OCI-LY7 (cell line): Measurements from ENCODE around the gene RSPH3. TPM values are rescaled to one million over a fixed set of nuclear protein-coding genes. Genes with fewer than 3 reads are reported as not detected.
"Not testable (repeated sequence)": the region's sequence is repeated elsewhere in the genome, so short reads cannot be mapped to it uniquely, and the experiment has no call there.

ENCODE experiments used
- BruUV-seq: library from RNA; stranded (reverse); fragments of 400-500 nt; replicated peaks from 2 replicates; lab custom pipeline; 2021; lab: Mats Ljungman, UMichigan
- CTCF ChIA-PET: fragments of 300-600 bp; sonication (Branson Sonifier 250); formaldehyde crosslinking; loops from one replicate; lab custom pipeline; 2022; ENCODE audit warnings: antibody characterized with exemption; ENCODE audit not compliant: unreplicated experiment; lab: Charles Lee
- POLR2A ChIA-PET: fragments of 300-600 bp; sonication (Branson Sonifier 250); formaldehyde crosslinking; loops from one replicate; lab custom pipeline; 2022; ENCODE audit warnings: antibody characterized with exemption; lab: Charles Lee
- DNase-seq: peaks from one replicate; pipeline ENCODE4 v3.0.0-alpha.2; 2015; ENCODE audit warnings: low spot score
- H2AFZ ChIP-seq: fragments of 200-600 bp; sonication (generic), shearing (Covaris generic); 2 replicates; pipeline ENCODE4 v1.6.1; 2014; ENCODE audit warnings: mild to moderate bottlenecking, antibody characterized with exemption, low read length, moderate library complexity
- H3K27ac ChIP-seq: fragments of 200-600 bp; sonication (generic); 2 replicates; pipeline ENCODE4 v1.5.1; 2014; ENCODE audit warnings: mixed run types, low read depth, mild to moderate bottlenecking, moderate library complexity, low read length, inconsistent platforms; ENCODE audit not compliant: poor library complexity, severe bottlenecking
- H3K36me3 ChIP-seq: fragments of 200-600 bp; sonication (generic); 2 replicates; pipeline ENCODE4 v1.6.1; 2014; ENCODE audit warnings: mild to moderate bottlenecking, antibody characterized with exemption, low read length, moderate library complexity, mixed read lengths; ENCODE audit not compliant: insufficient read depth
- H3K4me1 ChIP-seq: fragments of 200-600 bp; sonication (generic); 2 replicates; pipeline ENCODE4 v1.5.1; 2014; ENCODE audit warnings: mild to moderate bottlenecking, low read length; ENCODE audit not compliant: insufficient read depth, poor library complexity, severe bottlenecking
- H3K4me2 ChIP-seq: fragments of 200-600 bp; sonication (generic); 2 replicates; pipeline ENCODE4 v1.6.1; 2014; ENCODE audit warnings: mild to moderate bottlenecking, low read length
- H3K4me3 ChIP-seq: fragments of 200-600 bp; sonication (generic); 2 replicates; pipeline ENCODE4 v1.5.1; 2014; ENCODE audit warnings: mild to moderate bottlenecking, low read depth, low read length; ENCODE audit not compliant: poor library complexity, severe bottlenecking
- H3K79me2 ChIP-seq: fragments of 200-600 bp; sonication (generic); 2 replicates; pipeline ENCODE4 v1.6.1; 2016; ENCODE audit warnings: low read depth, mild to moderate bottlenecking, low read length, moderate library complexity, mixed read lengths; ENCODE audit not compliant: insufficient read depth
- H3K9me2 ChIP-seq: fragments of 200-600 bp; sonication (generic); 2 replicates; pipeline ENCODE4 v1.6.1; 2016; ENCODE audit warnings: mild to moderate bottlenecking, low read length, mixed read lengths; ENCODE audit not compliant: insufficient read depth
- H3K9me3 ChIP-seq: fragments of 200-600 bp; sonication (generic); 2 replicates; pipeline ENCODE4 v1.6.1; 2014; ENCODE audit warnings: mild to moderate bottlenecking, mixed run types, low read length, mixed read lengths
- H4K20me1 ChIP-seq: fragments of 200-600 bp; sonication (generic); 2 replicates; pipeline ENCODE4 v1.6.1; 2014; ENCODE audit warnings: mild to moderate bottlenecking, antibody characterized with exemption, low read length, moderate library complexity, mixed read lengths; ENCODE audit not compliant: insufficient read depth
- CTCF ChIP-seq: fragments of 200-600 bp; sonication (generic); conservative IDR thresholded peaks from 2 replicates; pipeline ENCODE4 v1.5.1; 2014; ENCODE audit warnings: mild to moderate bottlenecking, antibody characterized with exemption, low read length, moderate library complexity, mixed read lengths
- EZH2phosphoT487 ChIP-seq: fragments of 200-600 bp; sonication (generic); IDR thresholded peaks from 2 replicates; pipeline ENCODE4 v1.6.1; 2018; ENCODE audit warnings: low read depth, borderline replicate concordance, mild to moderate bottlenecking, mixed run types, antibody characterized with exemption, low read length, moderate library complexity, mixed read lengths
- intact Hi-C: fragments of 100-400 bp; cut with micrococcal nuclease; formaldehyde crosslinking; loops from one replicate; pipeline ENCODE4 v1.10.0; 2022; ENCODE audit not compliant: unreplicated experiment
- total RNA-seq, 2 experiments: library from RNA; depleted of rRNA in 1 of 2; stranded (reverse); fragments of >200 nt in 1 of 2; shearing (Covaris generic) in 1 of 2; gene quantifications; 2 replicates each; pipeline ENCODE4 v1.2.3, GENCODE V29; 2014 to 2022

The RSPH3 gene
- total RNA-seq, 2 experiments from 2014 or later = 2.7 to 6.5 TPM

GRCh38 chr6:159030168-159030567 is 30.2 kb upstream of the RSPH3 start:
- intact Hi-C loops = no loop called here
- Histone ChIP-seq H3K79me2 (peaks cover 8% of the 10 kb centered on the region; the same call in 1 of the 2 replicates), H3K4me2 (no peak overlapping the region), H3K9me3 (peaks cover 14% of the 10 kb centered on the region; the same call in 1 of the 2 replicates), H3K36me3 (peaks cover 20% of the 10 kb centered on the region), H4K20me1 (no peaks in the 10 kb centered on the region), H3K27ac (no peak overlapping the region), H3K9me2 (no peaks in the 10 kb centered on the region), H3K4me3 (no peak overlapping the region), H3K4me1 (peaks cover 21% of the 10 kb centered on the region), H2AFZ (no peak overlapping the region)
- BruUV-seq = no TSS peak
- DNase-seq = no peak
- TF ChIP-seq EZH2phosphoT487 (no peak), CTCF (no peak)
- POLR2A ChIA-PET = interaction anchor here (1.0 to 1.1 kb wide), 2 partner anchors 9 to 13 kb away, joined by 3 to 4 read pairs; no protein-coding TSS in a partner anchor
- CTCF ChIA-PET = no interaction called here

- POLR2A ChIA-PET = interaction anchor here (1.0 kb wide), 1 partner anchor 19 kb away, joined by 3 read pairs; the partner anchor contains the start of gene TAGAP
Measured at GRCh38 chr6:159025224-159025623, 25.2 kb upstream of the RSPH3 start.

GRCh38 chr6:159023893-159024292 is 23.9 kb upstream of the RSPH3 start:
- H3K36me3 ChIP-seq = peaks cover 30% of the 10 kb centered on the region; the same call in 1 of the 2 replicates
- CTCF ChIA-PET = no interaction called here

More at GRCh38 chr6:159025224-159025623, 25.2 kb upstream of the RSPH3 start:
- BruUV-seq, H3K27ac ChIP-seq, DNase-seq, intact Hi-C loops, H4K20me1 ChIP-seq, H3K4me3 ChIP-seq, H3K4me2 ChIP-seq, H3K9me2 ChIP-seq, CTCF ChIA-PET, H3K79me2 ChIP-seq, H2AFZ ChIP-seq: not testable (repeated sequence)
- peaks cover 41% of the 10 kb centered on the region; the same call in 1 of the 2 replicates for H3K9me3 ChIP-seq
- H3K4me1 ChIP-seq = peaks cover 38% of the 10 kb centered on the region
- H3K36me3 ChIP-seq = peaks cover 30% of the 10 kb centered on the region; the same call in 1 of the 2 replicates

More at GRCh38 chr6:159023893-159024292, 23.9 kb upstream of the RSPH3 start:
- Histone ChIP-seq H3K4me1 (peaks cover 51% of the 10 kb centered on the region), H4K20me1 (no peaks in the 10 kb centered on the region), H3K9me2 (no peaks in the 10 kb centered on the region), H3K9me3 (peaks cover 41% of the 10 kb centered on the region; the same call in 1 of the 2 replicates), H3K4me2 (no peak overlapping the region), H3K27ac (no peak overlapping the region), H3K4me3 (no peak overlapping the region), H3K79me2 (no peaks in the 10 kb centered on the region), H2AFZ (no peak overlapping the region)
- intact Hi-C loops = no loop called here
- POLR2A ChIA-PET = interaction anchor here (0.6 to 1.0 kb wide), 2 partner anchors 16 to 107 kb away, joined by 4 to 5 read pairs; no protein-coding TSS in a partner anchor
- DNase-seq = no peak
- TF ChIP-seq CTCF (no peak), EZH2phosphoT487 (no peak)
- no TSS peak for BruUV-seq
